ENCODE data around the gene PTPN9. TPM values are rescaled to one million over a fixed set of nuclear protein-coding genes. Genes with fewer than 3 reads are reported as not detected.

The PTPN9 gene
- total RNA-seq, 1 donor from 2014 or later: 138 TPM

- Mint-ChIP-seq H3K36me3 (ENCODE audit: unreplicated experiment) (no peaks in the 10 kb centered on the region), H3K9me3 (ENCODE audit: unreplicated experiment) (peaks cover 2% of the 10 kb centered on the region), H3K4me1 (ENCODE audit: low read depth, unreplicated experiment) (peaks cover 31% of the 10 kb centered on the region), H3K4me3 (ENCODE audit: unreplicated experiment) (peak overlapping the region; percentile 60), H3K27ac (ENCODE audit: unreplicated experiment) (peak overlapping the region; percentile 78), H3K27me3 (ENCODE audit: unreplicated experiment) (peaks cover 4% of the 10 kb centered on the region)
- no peak for TF ChIP-seq CTCF (IDR thresholded peaks at IDR 0.05; ENCODE audit: partially characterized antibody, unreplicated experiment)
- DNase-seq: no peak
Measured at GRCh38 chr15:75542386-75542797, 36.7 kb downstream of the PTPN9 start.

- Mint-ChIP-seq H3K9me3 (ENCODE audit: unreplicated experiment) (peaks cover 2% of the 10 kb centered on the region), H3K4me3 (ENCODE audit: unreplicated experiment) (no peak overlapping the region), H3K27me3 (ENCODE audit: unreplicated experiment) (peaks cover 1% of the 10 kb centered on the region), H3K36me3 (ENCODE audit: unreplicated experiment) (no peaks in the 10 kb centered on the region), H3K27ac (ENCODE audit: unreplicated experiment) (peak overlapping the region; percentile 75), H3K4me1 (ENCODE audit: low read depth, unreplicated experiment) (peaks cover 29% of the 10 kb centered on the region)
- TF ChIP-seq CTCF (IDR thresholded peaks at IDR 0.05; ENCODE audit: partially characterized antibody, unreplicated experiment): no peak
- no peak for DNase-seq
Measured at GRCh38 chr15:75538376-75538775, 40.7 kb downstream of the PTPN9 start.

- H3K36me3 Mint-ChIP-seq (ENCODE audit: unreplicated experiment): no peaks in the 10 kb centered on the region
- H3K4me1 Mint-ChIP-seq (ENCODE audit: low read depth, unreplicated experiment): peaks cover 30% of the 10 kb centered on the region
- H3K27ac Mint-ChIP-seq (ENCODE audit: unreplicated experiment): peak overlapping the region; percentile 33
- no peaks in the 10 kb centered on the region for H3K27me3 Mint-ChIP-seq (ENCODE audit: unreplicated experiment)
- DNase-seq: no peak
- H3K4me3 Mint-ChIP-seq (ENCODE audit: unreplicated experiment): no peak overlapping the region
- H3K9me3 Mint-ChIP-seq (ENCODE audit: unreplicated experiment): peaks cover 9% of the 10 kb centered on the region
- TF ChIP-seq CTCF (IDR thresholded peaks at IDR 0.05; ENCODE audit: partially characterized antibody, unreplicated experiment): no peak
Measured at GRCh38 chr15:75533945-75534344, 45.2 kb downstream of the PTPN9 start.

- Mint-ChIP-seq H3K36me3 (ENCODE audit: unreplicated experiment) (no peaks in the 10 kb centered on the region), H3K9me3 (ENCODE audit: unreplicated experiment) (peaks cover 12% of the 10 kb centered on the region), H3K4me3 (ENCODE audit: unreplicated experiment) (no peak overlapping the region), H3K27ac (ENCODE audit: unreplicated experiment) (peak overlapping the region; percentile 87), H3K27me3 (ENCODE audit: unreplicated experiment) (peaks cover 2% of the 10 kb centered on the region), H3K4me1 (ENCODE audit: low read depth, unreplicated experiment) (peaks cover 28% of the 10 kb centered on the region)
- peak; percentile 70 for TF ChIP-seq CTCF (IDR thresholded peaks at IDR 0.05; ENCODE audit: partially characterized antibody, unreplicated experiment)
- peak; percentile 38 for DNase-seq
Measured at GRCh38 chr15:75532413-75533250, 46.5 kb downstream of the PTPN9 start.

GRCh38 chr15:75531041-75531450 lies 48.1 kb downstream of the PTPN9 start:
- Mint-ChIP-seq H3K27me3 (ENCODE audit: unreplicated experiment) (peaks cover 2% of the 10 kb centered on the region), H3K36me3 (ENCODE audit: unreplicated experiment) (peaks cover 6% of the 10 kb centered on the region), H3K4me1 (ENCODE audit: low read depth, unreplicated experiment) (peaks cover 30% of the 10 kb centered on the region), H3K27ac (ENCODE audit: unreplicated experiment) (peak overlapping the region; percentile 81), H3K4me3 (ENCODE audit: unreplicated experiment) (no peak overlapping the region), H3K9me3 (ENCODE audit: unreplicated experiment) (peaks cover 18% of the 10 kb centered on the region)
- DNase-seq: no peak
- TF ChIP-seq CTCF (IDR thresholded peaks at IDR 0.05; ENCODE audit: partially characterized antibody, unreplicated experiment): no peak
